Muscle of leg (tissue), 11 donors: Measurements from ENCODE around the gene LRP1B. TPM values are rescaled to one million over a fixed set of nuclear protein-coding genes. Genes with fewer than 3 reads are reported as not detected.

ENCODE experiments used
- DNase-seq: peaks from one replicate; pipeline ENCODE4 v3.0.0; 2013
- H3K27ac ChIP-seq: one replicate; pipeline ENCODE4 v1.5.1; 2013; ENCODE audit warnings: mild to moderate bottlenecking, low read length, control low read depth
- H3K27me3 ChIP-seq: one replicate; pipeline ENCODE4 v1.6.1; 2013; ENCODE audit warnings: low read length; ENCODE audit not compliant: control insufficient read depth, insufficient read depth
- H3K36me3 ChIP-seq: one replicate; pipeline ENCODE4 v1.6.1; 2013; ENCODE audit warnings: low read length; ENCODE audit not compliant: control insufficient read depth, insufficient read depth
- H3K4me1 ChIP-seq: one replicate; pipeline ENCODE4 v1.6.1; 2013; ENCODE audit warnings: low read length; ENCODE audit not compliant: control insufficient read depth, insufficient read depth
- H3K4me3 ChIP-seq: one replicate; pipeline ENCODE4 v1.5.1; 2013; ENCODE audit warnings: low read length, control low read depth
- H3K9me3 ChIP-seq: replicated peaks from 2 replicates; pipeline ENCODE4 v1.6.1; 2013; ENCODE audit warnings: low read depth, low read length; ENCODE audit not compliant: control insufficient read depth
- WGBS: methylation state at CpG from one replicate; pipeline ENCODE4 v1.1.5; 2013; ENCODE audit warnings: missing lambda C conversion rate; ENCODE audit not compliant: insufficient coverage; 5-methylcytosine and 5-hydroxymethylcytosine counted together
- polyA plus RNA-seq, 8 donors: library from polyadenylated mRNA; unstranded; fragments of 120-200 nt; gene quantifications; one replicate each; pipeline versions ENCODE4 v1.2.1 to v1.2.3, GENCODE V29; 2013; ENCODE audit warnings: inconsistent platforms in 1 of 8, low replicate concordance in 1 of 8; ENCODE audit not compliant: insufficient read length in 8 of 8, insufficient read depth in 1 of 8
- total RNA-seq: library from RNA; stranded (reverse); fragments of 120-200 nt; gene quantifications from one replicate; pipeline ENCODE4 v1.2.4, GENCODE V29; 2013

Gene LRP1B
- total and polyA plus RNA-seq, 9 donors: 0.84 to 2.3 (median 1.4) TPM

DNA sequence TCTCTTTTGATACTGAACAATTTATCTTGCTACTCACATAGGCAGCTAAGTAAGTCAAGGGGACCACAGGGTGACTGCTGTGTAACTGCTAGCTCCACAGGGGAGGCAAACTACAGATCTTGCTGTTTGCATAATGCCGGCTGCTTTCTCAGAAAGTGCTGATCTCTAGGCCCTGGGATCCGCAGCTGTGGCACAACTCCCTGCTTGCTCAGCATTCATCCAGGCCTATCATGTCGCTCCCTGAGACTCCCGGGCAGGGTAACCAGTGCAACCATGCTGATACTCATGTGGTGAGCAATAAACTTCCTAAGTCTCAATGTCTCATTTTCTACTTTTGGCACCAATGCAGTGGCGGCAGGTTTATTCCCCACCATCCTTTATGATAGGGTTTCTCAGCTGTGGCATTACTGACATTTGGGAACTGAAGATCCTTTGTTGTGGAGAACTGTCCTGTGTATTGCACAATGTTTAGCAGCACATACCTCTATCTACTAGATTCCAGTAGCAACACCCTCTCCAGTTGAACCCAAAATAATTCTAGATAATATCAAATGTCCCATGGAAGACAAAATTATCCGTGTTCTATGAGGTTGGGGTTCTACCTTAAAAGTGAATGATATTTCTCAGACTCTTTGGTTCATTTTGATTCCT lies 1101.3 kb downstream of the LRP1B start:
- Histone ChIP-seq H3K4me1 (no peaks in the 10 kb centered on the region), H3K4me3 (no peak overlapping the region), H3K9me3 (no peaks in the 10 kb centered on the region), H3K36me3 (no peaks in the 10 kb centered on the region), H3K27ac (no peak overlapping the region), H3K27me3 (no peaks in the 10 kb centered on the region)
- no peak for DNase-seq
- 82% methylated on average over 3 of the region's 6 CpGs for WGBS

DNA sequence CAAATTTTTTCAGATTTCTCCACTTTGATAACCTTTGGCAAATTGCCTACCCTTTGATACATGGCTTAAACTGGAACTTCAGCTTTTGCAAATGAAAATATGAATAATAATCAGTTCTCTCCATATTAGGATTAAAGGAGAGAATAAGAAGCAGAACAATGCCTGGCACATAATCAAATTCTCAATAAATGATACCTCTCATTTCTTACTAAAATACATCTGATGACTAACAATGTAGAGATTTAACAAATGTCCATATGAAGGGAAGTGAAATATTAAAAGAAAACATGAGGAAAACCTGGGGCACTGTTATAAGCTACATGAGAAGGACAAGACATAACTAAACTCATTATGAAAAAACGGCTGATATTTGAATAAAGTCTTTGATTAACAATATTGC lies 1103.6 kb downstream of the LRP1B start:
- no CpG with 5 or more reads among the region's 1 CpG for WGBS
- no peaks in the 10 kb centered on the region for H3K36me3 ChIP-seq
- no peak overlapping the region for H3K4me3 ChIP-seq
- no peaks in the 10 kb centered on the region for H3K9me3 ChIP-seq
- H3K27ac ChIP-seq: no peak overlapping the region
- no peaks in the 10 kb centered on the region for H3K4me1 ChIP-seq
- H3K27me3 ChIP-seq: no peaks in the 10 kb centered on the region
- no peak for DNase-seq

- no peak overlapping the region for H3K4me3 ChIP-seq
- H3K27ac ChIP-seq: no peak overlapping the region
- H3K9me3 ChIP-seq: no peaks in the 10 kb centered on the region
- DNase-seq: no peak
- H3K36me3 ChIP-seq: no peaks in the 10 kb centered on the region
- no CpG with 5 or more reads among the region's 1 CpG for WGBS
- H3K4me1 ChIP-seq: no peaks in the 10 kb centered on the region
- no peaks in the 10 kb centered on the region for H3K27me3 ChIP-seq
These were observed 1109.2 kb downstream of the LRP1B start for GRCh38 chr2:141021611-141022010.

- no peak for DNase-seq
- whole genome bisulfite sequencing: no CpG with 5 or more reads among the region's 1 CpG
- no peaks in the 10 kb centered on the region for H3K4me1 ChIP-seq
- no peak overlapping the region for H3K27ac ChIP-seq
- H3K9me3 ChIP-seq: no peaks in the 10 kb centered on the region
- no peaks in the 10 kb centered on the region for H3K36me3 ChIP-seq
- no peak overlapping the region for H3K4me3 ChIP-seq
- H3K27me3 ChIP-seq: no peaks in the 10 kb centered on the region
These were observed 1109.7 kb downstream of the LRP1B start for GRCh38 chr2:141021109-141021508.

DNA sequence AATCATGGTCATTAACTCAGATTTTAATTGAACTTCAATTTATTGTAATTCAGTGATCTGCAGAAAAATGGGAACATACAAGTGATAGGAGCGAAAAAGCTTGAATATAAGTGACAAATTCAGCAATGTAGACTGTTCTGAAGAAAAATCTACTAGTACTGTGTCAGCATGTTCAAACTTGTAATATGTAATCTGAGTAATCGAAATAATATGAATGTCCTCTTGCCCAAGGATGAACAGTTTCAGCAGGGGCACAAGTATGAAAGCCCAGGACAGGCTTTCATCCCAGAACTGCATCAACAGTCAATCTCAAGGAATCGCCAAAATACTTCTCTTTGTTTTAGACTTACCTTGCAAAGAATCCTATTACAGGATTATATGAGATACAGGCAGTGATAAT lies 1110.5 kb downstream of the LRP1B start:
- WGBS: no CpG with 5 or more reads among the region's 3 CpGs
- no peak for DNase-seq
- no peaks in the 10 kb centered on the region for H3K4me1 ChIP-seq
- no peaks in the 10 kb centered on the region for H3K9me3 ChIP-seq
- no peak overlapping the region for H3K27ac ChIP-seq
- no peaks in the 10 kb centered on the region for H3K27me3 ChIP-seq
- no peak overlapping the region for H3K4me3 ChIP-seq
- no peaks in the 10 kb centered on the region for H3K36me3 ChIP-seq

DNA sequence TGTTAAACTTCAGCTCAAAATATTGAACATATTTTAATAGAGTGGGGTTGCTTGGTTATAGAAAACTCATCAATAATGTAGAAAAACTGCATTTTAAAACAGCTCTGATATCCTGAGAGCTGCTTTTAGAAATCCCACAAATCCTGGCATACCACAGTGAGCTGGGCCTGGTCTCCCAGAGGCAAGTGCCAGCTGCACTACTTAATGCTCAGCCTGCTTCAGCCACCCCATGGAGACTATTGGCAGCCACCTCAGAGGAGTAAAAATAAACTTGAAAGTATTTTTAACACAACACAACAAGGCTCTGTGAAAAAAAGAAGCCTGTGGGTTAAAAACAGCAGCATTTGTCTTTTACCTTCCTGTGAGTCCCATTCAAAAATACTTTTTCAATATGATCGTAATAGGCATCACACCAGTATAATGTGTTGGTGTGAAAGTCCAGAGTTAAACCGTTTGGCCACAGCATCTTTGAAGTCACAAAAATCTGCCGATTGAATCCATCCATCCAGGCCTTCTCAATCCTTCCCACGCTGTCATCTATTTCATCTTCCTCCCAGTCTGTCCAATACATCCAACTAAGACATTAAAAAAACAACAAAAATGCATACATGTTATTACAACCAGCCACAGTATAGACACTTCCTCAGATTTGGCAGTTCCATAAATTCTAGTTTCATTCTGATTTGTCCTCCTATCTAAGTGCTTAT lies 1115.3 kb downstream of the LRP1B start:
- no peaks in the 10 kb centered on the region for H3K9me3 ChIP-seq
- H3K36me3 ChIP-seq: no peaks in the 10 kb centered on the region
- no peak overlapping the region for H3K27ac ChIP-seq
- 89% methylated on average over 2 of the region's 4 CpGs for WGBS
- H3K27me3 ChIP-seq: no peaks in the 10 kb centered on the region
- H3K4me3 ChIP-seq: no peak overlapping the region
- no peaks in the 10 kb centered on the region for H3K4me1 ChIP-seq
- peak; percentile 46 for DNase-seq

DNA sequence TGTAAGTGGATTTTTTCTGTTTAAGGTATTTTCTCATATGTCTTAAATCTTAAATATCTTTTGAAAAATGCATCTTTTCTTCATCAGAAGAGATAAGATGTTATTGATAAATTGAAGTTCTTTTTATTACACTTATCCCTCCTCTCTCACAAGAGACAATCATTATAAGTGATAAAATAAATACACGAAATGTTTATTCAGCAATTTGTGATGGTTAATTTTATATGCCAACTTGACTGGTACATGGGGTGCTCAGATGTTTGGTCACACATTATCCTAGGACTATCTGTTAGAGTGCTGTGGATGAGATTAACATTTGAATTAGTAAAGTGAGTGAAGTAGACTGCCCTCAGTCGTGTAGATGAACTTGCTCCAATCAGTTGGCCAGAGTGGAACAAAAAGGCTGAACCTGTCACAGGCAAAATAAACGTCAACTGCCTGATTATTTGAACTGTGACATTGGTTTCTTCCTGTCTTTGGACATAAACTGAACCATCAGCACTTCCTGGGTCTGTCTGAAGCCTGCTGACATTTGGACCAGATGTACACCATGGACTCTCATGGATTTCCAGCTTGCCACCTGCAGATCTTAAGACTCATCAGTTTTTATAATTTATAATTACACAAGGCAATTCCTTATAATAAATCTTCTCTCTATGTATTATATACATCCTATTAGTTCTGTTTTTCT lies 1126.7 kb downstream of the LRP1B start:
- no peaks in the 10 kb centered on the region for H3K9me3 ChIP-seq
- WGBS: 56% methylated on average over 2 of the region's 3 CpGs

DNA sequence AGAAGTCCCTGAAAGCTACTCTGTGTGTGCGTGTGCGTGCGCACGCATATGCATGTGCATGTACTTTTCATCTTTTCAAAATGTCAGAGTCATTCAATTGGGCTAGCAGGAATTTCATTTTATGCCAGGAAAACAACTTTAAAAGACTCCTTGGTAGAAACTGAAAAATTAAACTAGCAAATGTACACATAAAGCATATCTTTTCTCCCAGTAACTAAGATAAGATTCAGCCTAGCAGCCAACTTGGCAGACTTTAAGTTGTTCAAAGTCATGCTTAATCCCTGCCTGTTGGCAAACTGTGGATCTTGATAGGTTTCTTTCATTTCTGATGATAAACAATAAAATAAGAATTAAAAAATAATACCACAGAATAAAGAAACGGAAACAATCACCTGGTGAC lies 1129.1 kb downstream of the LRP1B start:
- 90% methylated on average over 4 of the region's 5 CpGs for WGBS
- no peaks in the 10 kb centered on the region for H3K27me3 ChIP-seq
- no peaks in the 10 kb centered on the region for H3K4me1 ChIP-seq
- no peak for DNase-seq
- no peaks in the 10 kb centered on the region for H3K36me3 ChIP-seq
- H3K4me3 ChIP-seq: no peak overlapping the region
- no peak overlapping the region for H3K27ac ChIP-seq
- H3K9me3 ChIP-seq: no peaks in the 10 kb centered on the region

More for the DNA sequence above, 1126.7 kb downstream of the LRP1B start:
- DNase-seq: no peak
- Histone ChIP-seq H3K4me1 (no peaks in the 10 kb centered on the region), H3K36me3 (no peaks in the 10 kb centered on the region), H3K27ac (no peak overlapping the region), H3K4me3 (no peak overlapping the region), H3K27me3 (no peaks in the 10 kb centered on the region)

- H3K4me3 ChIP-seq: no peak overlapping the region
- H3K9me3 ChIP-seq: no peaks in the 10 kb centered on the region
- no peaks in the 10 kb centered on the region for H3K4me1 ChIP-seq
- DNase-seq: no peak
- no peaks in the 10 kb centered on the region for H3K27me3 ChIP-seq
- no peak overlapping the region for H3K27ac ChIP-seq
- no CpG with 5 or more reads among the region's 1 CpG for WGBS
- H3K36me3 ChIP-seq: no peaks in the 10 kb centered on the region
These were observed 1132.2 kb downstream of the LRP1B start for GRCh38 chr2:140998577-140998976.

DNA sequence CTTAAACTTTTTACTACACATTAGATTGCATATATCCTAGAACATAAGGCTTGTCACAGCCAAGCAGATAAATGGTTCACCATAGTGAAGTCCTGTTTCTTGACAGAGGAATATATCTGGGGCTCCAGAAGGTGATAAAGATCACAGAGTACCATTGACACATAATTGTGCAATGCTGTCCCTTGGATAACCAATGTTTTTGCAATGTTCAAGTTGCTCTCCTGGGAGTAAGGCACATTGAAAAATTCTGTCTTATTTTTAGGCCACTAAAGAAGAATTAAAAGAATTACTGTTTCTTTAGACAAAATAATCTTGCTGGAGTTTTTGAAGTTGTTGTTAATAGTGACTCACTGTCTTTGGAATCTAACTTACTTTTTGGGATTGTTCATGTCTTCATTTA lies 1132.8 kb downstream of the LRP1B start:
- Histone ChIP-seq H3K27ac (no peak overlapping the region), H3K4me1 (no peaks in the 10 kb centered on the region), H3K4me3 (no peak overlapping the region), H3K36me3 (no peaks in the 10 kb centered on the region), H3K27me3 (no peaks in the 10 kb centered on the region), H3K9me3 (no peaks in the 10 kb centered on the region)
- no peak for DNase-seq
